ENCODE measurements around the gene EDEM3. TPM values are rescaled to one million over a fixed set of nuclear protein-coding genes. Genes with fewer than 3 reads are reported as not detected.
"Not testable (repeated sequence)": the region's sequence is repeated elsewhere in the genome, so short reads cannot be mapped to it uniquely, and the experiment has no call there.

EDEM3 gene
- total RNA-seq, 1 donor from 2014 or later: 46.2 TPM

- DNase-seq (ENCODE audit: low read depth in 2 of 2): no peak
These were observed 14.6 kb upstream of the EDEM3 start for GRCh38 chr1:184769241-184769640.

GRCh38 chr1:184768467-184768866 is 13.8 kb upstream of the EDEM3 start:
- DNase-seq (ENCODE audit: low read depth in 2 of 2): no peak

GRCh38 chr1:184767591-184767990 is 12.9 kb upstream of the EDEM3 start:
- DNase-seq (ENCODE audit: low read depth in 2 of 2): no peak

GRCh38 chr1:184764483-184764882 is 9.8 kb upstream of the EDEM3 start:
- no peak for DNase-seq (ENCODE audit: low read depth in 2 of 2)

- not testable (repeated sequence) for DNase-seq (ENCODE audit: low read depth in 2 of 2)
These were observed 8.9 kb upstream of the EDEM3 start for GRCh38 chr1:184763520-184763919.

GRCh38 chr1:184761969-184762485 is 7.4 kb upstream of the EDEM3 start:
- DNase-seq (ENCODE audit: low read depth in 2 of 2): no peak

GRCh38 chr1:184759651-184760050 is 5.0 kb upstream of the EDEM3 start:
- DNase-seq (ENCODE audit: low read depth in 2 of 2): no peak

GRCh38 chr1:184759112-184759511 is 4.5 kb upstream of the EDEM3 start:
- no peak for DNase-seq (ENCODE audit: low read depth in 2 of 2)

- DNase-seq (ENCODE audit: low read depth in 2 of 2): no peak
These were observed 3.2 kb upstream of the EDEM3 start for GRCh38 chr1:184757891-184758290.

- no peak for DNase-seq (ENCODE audit: low read depth in 2 of 2)
These were observed 2.7 kb upstream of the EDEM3 start for GRCh38 chr1:184757406-184757805.

- DNase-seq (ENCODE audit: low read depth in 2 of 2): peak in 1 of 2 donors; percentile 52
These were observed 788 bp upstream of the EDEM3 start for GRCh38 chr1:184755226-184756065.

- peak; percentile 76 to 92 for DNase-seq (ENCODE audit: low read depth in 2 of 2)
These were observed 816 bp downstream of the EDEM3 start for GRCh38 chr1:184753608-184754475.

GRCh38 chr1:184753117-184753516 is 1.5 kb downstream of the EDEM3 start:
- DNase-seq (ENCODE audit: low read depth in 2 of 2): peak; percentile 5 to 17

- no peak for DNase-seq (ENCODE audit: low read depth in 2 of 2)
These were observed 2.0 kb downstream of the EDEM3 start for GRCh38 chr1:184752656-184753055.

GRCh38 chr1:184748740-184749139 is 5.9 kb downstream of the EDEM3 start:
- no peak for DNase-seq (ENCODE audit: low read depth in 2 of 2)

GRCh38 chr1:184747089-184747955 is 7.3 kb downstream of the EDEM3 start:
- DNase-seq (ENCODE audit: low read depth in 2 of 2): no peak

- no peak for DNase-seq (ENCODE audit: low read depth in 2 of 2)
These were observed 8.6 kb downstream of the EDEM3 start for GRCh38 chr1:184745929-184746638.

- no peak for DNase-seq (ENCODE audit: low read depth in 2 of 2)
These were observed 9.5 kb downstream of the EDEM3 start for GRCh38 chr1:184745110-184745509.

GRCh38 chr1:184743062-184743756 is 11.4 kb downstream of the EDEM3 start:
- peak in 1 of 2 donors; percentile 11 for DNase-seq (ENCODE audit: low read depth in 2 of 2)

- DNase-seq (ENCODE audit: low read depth in 2 of 2): no peak
These were observed 14.3 kb downstream of the EDEM3 start for GRCh38 chr1:184740344-184740743.
